Embryonic facial prominence (tissue), 1 donor: Measurements from ENCODE around the gene AOC2.
"Not testable (repeated sequence)": the region's sequence is repeated elsewhere in the genome, so short reads cannot be mapped to it uniquely, and the experiment has no call there.

ENCODE experiments used
- DNase-seq: peaks from one replicate; pipeline ENCODE4 v3.0.0-alpha.2; 2016; ENCODE audit errors: extremely low spot score

The AOC2 gene

DNA sequence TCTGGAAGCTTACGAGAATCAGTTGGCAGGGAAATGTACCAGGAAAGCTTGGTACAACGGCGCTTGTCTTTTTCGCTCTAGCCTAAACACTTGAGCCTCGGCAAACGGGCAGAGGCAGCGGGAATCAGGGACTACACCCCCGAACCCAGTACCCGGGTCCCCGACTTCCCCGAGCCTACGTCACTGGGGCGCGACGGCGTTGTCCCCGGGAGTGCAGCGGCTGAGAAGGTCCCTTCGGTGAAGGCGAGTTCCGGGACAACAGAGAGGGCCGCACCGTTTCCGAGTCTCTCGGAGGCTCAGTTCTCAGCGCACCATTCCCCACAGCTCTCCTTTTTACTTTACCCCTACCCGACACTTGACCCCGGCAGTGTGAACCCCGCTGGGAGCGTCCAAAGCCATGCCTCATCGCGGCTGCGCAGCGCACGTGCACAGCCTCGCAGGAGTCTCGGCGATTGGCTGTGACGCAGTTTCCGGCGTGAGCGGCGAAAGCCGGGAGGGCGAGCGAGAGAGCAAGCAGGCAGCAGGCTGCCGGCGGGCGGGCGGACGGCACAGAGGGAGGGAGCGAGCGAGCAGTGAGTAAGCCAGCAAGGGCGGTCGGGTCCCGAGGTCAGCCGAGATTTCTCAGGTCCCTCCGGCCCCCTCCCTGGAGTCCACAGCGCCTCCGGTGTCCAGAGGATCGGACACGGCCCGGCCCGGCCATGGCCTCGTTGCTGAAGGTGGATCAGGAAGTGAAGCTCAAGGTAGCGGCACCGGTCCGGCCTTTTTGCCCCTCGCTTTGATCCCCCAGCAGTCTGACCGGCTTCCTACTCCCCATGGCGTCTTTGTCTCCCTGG is 11.2 kb upstream of the AOC2 start, which contains the start of gene PSME3:
PSME3 (plus strand) TSS at position 464 of the 833 bp plus-strand sequence; CDS start at position 699, 235 bp downstream.
- DNase-seq: peak; percentile 82

DNA sequence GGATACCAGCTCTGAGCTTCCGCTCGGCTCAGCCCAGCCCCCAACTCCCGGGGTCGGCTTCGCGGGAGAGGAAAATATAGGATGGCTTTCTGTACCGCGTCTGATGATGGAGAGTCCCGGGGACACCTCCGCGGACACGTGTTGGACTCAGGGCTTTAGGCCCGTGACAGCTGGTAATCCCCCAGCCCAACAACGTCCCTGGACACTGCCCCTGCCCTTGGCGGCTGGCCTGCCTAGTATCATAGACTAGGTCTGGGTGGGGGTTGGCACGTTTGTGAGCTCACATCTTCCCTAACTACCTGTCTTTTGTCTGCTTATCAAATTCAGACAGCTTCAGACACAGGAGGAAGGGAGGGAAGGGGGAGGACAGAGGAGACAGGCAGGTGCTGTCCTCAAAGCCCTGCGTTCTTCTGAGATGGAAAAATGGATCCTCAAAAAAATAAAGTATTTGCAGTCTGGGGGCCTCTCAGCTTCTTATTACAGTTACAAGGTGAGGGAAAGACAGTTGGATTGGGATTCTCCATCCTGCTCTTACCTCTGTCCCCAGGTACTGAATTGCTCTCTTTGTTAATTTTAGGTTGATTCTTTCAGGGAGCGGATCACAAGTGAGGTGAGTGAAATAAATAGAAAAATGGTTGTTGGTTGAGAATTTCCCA is 10.5 kb upstream of the AOC2 start:
- DNase-seq: no peak

DNA sequence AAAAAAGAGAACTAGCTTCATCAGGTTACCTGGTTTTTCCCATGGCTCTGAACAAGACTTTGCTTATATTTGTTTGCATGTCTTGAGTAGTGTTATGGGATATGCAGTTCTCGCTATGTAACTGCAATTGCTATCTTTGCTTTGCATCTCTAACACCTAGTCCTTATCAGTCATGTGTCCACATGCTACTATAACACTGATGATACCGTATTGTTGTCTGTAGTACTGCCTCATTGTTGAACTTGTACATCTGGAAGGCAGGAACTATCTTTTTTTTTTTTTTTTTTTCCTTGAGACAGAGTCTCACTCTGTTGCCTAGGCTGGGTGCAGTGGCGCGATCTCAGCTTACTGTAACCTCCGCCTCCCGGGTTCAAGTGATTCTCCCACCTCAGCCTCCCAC is 8.6 kb upstream of the AOC2 start:
- no peak for DNase-seq

DNA sequence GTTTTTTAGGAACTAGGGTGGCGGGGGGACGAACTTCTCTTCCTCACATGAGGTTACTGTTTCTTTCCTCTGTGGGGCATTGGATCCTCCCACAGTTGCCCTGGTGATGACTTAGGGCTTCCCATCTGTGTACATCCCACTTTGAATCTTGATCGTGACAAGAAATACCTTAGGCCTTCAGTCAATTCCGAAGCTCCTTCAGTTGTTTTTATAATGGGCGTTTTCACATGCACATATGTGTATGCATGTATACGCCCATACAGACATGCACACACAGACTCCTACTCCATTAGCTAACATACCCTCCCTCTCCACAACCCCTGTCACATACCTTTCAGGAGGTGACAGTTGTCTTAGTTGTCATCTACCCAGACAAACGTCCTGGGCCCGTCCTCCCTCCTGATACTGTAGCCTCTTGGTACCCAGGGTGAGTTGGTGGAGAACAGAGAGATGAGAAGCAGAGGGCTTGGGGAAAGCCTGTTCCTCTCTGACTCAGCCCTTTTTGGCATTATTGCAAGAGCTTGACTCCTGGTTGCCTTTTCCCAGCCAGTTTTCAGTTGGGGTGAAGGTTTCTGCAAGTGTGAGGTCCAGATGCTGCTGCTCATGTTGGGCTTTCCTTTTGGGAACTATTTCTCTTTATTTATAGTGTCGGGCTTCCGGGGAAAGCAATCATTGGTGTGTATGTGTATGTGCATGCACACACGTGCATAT is 2.2 kb upstream of the AOC2 start:
- DNase-seq: no peak

DNA sequence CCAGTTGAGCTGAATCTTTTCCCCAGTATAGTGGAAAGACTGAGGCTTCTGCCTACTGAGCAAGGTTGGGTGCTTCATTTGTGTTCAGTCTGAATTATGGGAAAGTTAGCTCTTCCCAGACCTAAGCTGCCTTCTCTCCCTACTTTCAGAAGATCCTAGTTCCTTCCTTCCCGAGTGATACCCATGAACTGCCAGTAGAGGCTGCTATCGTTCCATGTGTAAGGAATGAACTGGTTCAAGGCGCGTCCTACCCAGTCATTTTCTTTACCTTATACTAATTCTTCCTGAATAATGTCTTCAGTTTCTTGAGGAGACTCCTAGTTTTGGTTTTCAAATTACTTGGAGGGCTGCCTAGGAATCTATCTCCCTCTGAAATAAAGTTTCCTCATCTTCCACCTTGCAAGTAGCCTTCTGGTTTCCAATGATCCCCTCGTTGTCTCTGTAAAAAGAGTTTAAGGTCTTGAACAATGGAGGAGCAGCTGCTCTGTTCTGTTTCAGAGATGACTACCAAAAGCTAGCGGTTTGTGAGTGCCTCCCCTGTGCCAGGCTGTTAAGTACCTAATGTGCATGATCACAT is 934 bp upstream of the AOC2 start:
- peak; percentile 60 for DNase-seq

DNA sequence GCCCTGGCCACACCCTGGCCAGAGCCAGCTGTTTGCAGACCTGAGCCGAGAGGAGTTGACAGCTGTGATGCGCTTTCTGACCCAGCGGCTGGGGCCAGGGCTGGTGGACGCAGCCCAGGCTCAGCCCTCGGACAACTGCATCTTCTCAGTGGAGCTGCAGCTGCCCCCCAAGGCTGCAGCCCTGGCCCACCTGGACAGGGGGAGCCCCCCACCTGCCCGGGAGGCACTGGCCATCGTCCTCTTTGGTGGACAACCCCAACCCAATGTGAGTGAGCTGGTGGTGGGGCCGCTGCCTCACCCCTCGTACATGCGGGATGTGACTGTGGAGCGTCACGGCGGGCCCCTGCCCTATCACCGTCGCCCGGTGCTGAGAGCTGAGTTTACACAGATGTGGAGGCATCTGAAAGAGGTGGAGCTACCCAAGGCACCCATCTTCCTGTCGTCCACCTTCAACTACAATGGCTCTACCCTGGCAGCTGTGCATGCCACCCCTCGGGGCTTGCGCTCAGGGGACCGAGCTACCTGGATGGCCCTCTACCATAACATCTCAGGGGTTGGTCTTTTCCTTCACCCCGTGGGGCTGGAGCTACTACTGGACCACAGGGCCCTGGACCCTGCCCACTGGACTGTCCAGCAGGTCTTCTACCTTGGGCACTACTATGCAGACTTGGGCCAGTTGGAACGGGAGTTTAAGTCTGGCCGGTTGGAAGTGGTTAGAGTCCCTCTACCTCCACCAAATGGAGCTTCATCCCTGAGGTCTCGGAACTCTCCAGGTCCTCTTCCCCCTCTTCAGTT is 578 bp downstream of the AOC2 start:
- DNase-seq: no peak

DNA sequence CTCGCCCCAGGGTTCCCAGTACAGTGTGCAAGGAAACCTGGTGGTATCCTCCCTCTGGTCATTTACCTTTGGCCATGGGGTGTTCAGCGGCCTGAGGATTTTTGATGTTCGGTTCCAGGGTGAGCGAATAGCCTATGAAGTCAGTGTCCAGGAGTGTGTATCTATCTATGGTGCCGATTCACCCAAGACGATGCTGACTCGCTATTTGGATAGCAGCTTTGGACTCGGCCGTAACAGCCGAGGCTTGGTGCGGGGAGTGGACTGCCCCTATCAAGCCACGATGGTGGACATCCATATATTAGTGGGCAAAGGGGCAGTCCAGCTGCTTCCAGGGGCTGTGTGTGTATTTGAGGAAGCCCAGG is 1.2 kb downstream of the AOC2 start:
- DNase-seq: no peak

DNA sequence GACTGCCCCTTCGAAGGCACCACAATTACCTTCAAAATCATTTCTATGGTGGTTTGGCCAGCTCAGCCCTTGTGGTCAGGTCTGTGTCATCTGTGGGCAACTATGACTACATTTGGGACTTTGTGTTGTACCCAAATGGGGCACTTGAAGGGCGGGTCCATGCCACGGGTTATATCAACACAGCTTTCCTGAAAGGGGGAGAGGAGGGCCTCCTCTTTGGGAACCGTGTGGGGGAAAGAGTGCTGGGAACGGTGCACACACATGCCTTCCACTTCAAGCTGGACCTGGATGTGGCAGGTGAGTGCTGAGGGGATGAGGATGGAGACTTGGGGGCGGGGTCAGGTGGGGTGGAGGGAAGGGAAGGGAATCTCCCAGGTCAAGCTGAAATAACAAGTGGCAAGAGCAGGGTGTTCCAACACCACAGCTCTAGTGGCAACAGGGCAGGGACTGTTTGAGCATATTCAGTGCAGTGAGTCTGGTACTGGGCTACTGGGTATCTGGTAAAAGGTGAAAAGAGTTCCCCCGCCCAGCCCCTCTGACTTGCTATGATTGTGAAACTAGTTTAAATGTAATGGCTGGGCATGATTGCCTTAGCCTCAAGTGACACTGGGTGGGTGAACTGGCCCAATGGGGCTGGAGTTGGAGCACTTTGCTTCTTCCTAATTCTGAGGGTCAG is 1.7 kb downstream of the AOC2 start:
- DNase-seq: no peak

DNA sequence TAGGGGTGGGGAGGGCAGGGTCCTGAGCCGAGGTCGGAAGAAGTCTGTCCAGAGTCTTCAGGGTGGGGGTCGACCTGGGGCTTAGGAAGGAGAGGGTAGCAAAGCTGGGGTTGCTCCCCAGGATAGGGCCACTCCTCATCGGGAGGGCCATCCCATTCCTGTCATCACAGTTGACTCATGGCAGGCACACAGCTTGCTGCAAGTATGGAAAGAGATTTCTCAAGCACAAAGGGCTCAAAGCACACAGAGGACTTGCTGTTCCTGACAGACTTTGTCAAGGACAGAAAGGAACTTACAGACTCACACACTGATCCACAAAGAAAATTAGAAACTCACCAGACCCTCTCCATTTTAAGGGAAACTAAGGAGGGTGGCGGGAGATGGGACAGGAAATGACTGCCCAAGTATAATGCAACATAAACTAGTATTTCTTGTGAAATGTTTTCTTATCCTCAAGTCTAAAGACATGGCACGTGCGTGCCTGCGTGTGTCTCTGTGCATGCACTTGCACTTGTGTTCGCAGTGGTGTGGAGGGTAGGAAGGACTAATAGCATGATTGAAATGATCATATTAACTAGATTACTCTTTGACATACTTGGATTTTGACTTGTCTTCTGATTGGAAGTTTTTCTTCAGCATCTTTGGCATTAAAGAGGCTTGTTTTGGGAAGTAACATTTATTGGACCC is 2.4 kb downstream of the AOC2 start:
- DNase-seq: peak; percentile 0

DNA sequence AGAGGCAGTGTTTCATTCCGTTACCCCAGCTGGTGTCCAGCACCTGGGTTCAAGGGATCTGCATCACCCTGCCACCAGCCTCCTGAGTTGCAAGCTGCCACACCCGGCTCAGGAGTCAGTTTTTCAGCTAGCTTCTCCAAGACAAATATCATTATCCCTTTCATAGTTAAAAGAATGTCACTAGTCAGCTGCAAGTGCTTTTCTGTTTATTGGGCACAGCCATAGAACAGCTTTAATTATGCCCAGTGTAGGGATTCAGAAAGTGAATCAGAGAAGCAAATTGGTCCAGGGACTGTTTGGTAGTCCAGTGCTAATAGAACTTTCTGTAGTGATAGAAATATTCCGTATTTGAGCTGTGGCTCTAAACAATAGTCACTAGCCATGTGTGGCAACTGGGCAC is 3.7 kb downstream of the AOC2 start:
- peak; percentile 2 for DNase-seq

DNA sequence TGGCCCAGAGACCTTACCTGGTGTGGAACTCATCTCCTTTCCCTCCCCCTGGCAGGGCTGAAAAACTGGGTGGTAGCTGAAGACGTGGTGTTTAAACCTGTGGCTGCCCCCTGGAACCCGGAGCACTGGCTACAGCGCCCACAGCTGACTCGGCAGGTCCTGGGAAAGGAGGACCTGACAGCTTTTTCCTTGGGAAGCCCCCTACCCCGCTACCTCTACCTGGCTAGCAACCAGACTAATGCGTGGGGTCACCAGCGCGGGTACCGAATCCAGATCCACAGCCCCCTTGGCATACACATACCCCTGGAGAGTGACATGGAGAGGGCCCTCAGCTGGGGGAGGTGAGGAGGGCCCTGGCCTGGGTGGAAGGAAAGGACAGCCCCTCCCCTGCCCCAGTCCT is 4.7 kb downstream of the AOC2 start:
- peak; percentile 1 for DNase-seq

DNA sequence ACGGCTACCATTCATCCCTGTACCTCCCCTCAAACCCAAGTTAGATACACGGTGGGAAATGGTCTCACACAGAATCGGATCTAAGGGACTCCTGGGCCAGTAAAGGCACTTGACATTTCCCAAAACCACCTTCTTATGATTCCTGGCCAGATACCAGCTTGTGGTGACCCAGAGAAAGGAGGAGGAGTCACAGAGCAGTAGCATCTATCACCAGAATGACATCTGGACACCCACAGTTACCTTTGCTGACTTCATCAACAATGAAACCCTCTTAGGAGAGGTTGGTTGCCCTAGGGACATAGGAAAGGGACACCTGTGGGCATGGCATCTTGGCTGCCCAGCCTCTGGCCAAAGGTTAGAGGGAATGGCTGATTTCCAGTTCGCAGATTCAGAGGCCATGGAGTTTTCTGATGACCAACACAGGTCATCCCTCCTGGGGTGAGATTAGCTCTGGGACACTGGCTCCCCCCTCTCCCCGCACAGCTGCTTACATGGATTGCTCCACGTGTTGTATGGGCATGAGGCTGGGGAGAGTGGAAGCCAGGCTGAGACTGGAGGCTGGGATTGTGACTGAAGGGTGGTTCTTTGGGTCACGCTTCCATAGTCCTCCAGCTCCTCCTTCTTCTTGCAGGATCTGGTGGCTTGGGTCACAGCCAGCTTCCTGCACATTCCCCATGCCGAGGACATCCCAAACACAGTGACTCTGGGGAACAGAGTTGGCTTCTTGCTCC is 5.2 kb downstream of the AOC2 start:
- DNase-seq: peak; percentile 3

DNA sequence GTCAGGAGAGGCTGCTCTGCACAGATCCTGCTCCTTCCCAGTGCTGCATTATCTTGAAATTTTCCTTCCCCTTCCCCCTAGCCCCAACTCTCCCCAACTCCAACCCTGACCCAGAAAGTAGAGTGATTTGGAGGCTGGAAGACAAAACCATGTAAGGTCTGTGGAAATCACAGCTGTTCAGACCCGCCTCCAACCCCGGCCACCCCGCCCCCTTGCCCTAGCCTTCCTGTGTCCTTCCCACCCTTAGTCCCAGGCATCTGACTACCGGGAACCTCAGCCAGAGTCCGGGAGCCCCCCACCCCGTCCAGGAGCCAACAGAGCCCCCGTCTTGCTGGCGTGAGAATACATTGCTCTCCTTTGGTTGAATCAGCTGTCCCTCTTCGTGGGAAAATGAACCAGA is 6.6 kb downstream of the AOC2 start, which contains the start of gene AOC3:
AOC3 (plus strand) TSS at position 246 of the 400 bp plus-strand sequence; CDS start at position 391, 145 bp downstream.
- no peak for DNase-seq

DNA sequence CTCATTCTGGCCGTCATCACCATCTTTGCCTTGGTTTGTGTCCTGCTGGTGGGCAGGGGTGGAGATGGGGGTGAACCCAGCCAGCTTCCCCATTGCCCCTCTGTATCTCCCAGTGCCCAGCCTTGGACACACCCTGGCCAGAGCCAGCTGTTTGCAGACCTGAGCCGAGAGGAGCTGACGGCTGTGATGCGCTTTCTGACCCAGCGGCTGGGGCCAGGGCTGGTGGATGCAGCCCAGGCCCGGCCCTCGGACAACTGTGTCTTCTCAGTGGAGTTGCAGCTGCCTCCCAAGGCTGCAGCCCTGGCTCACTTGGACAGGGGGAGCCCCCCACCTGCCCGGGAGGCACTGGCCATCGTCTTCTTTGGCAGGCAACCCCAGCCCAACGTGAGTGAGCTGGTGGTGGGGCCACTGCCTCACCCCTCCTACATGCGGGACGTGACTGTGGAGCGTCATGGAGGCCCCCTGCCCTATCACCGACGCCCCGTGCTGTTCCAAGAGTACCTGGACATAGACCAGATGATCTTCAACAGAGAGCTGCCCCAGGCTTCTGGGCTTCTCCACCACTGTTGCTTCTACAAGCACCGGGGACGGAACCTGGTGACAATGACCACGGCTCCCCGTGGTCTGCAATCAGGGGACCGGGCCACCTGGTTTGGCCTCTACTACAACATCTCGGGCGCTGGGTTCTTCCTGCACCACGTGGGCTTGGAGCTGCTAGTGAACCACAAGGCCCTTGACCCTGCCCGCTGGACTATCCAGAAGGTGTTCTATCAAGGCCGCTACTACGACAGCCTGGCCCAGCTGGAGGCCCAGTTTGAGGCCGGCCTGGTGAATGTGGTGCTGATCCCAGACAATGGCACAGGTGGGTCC is 7.2 kb downstream of the AOC2 start:
- not testable (repeated sequence) for DNase-seq

DNA sequence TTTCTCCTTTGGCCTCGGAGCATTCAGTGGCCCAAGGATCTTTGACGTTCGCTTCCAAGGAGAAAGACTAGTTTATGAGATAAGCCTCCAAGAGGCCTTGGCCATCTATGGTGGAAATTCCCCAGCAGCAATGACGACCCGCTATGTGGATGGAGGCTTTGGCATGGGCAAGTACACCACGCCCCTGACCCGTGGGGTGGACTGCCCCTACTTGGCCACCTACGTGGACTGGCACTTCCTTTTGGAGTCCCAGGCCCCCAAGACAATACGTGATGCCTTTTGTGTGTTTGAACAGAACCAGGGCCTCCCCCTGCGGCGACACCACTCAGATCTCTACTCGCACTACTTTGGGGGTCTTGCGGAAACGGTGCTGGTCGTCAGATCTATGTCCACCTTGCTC is 8.0 kb downstream of the AOC2 start:
- no peak for DNase-seq

DNA sequence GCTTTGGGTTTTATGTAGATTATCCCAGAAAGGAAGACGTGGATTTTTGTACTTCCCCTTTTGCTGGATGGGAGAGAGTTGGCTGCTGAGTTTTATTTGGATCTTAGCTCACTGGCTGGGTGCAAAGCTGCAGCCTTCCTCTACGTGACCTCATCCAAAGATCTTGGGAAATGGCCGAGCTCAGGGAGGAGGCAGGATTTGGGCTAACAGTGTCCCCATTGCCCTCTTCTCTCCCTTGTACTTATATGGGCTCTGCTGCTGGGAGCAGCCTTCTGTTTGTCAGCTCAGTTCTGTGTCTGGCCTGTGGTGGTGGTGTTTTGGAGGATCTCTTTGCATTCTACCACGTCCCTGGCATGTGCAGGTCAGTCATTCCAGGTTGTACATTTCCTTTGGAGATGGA is 8.6 kb downstream of the AOC2 start:
- no peak for DNase-seq

DNA sequence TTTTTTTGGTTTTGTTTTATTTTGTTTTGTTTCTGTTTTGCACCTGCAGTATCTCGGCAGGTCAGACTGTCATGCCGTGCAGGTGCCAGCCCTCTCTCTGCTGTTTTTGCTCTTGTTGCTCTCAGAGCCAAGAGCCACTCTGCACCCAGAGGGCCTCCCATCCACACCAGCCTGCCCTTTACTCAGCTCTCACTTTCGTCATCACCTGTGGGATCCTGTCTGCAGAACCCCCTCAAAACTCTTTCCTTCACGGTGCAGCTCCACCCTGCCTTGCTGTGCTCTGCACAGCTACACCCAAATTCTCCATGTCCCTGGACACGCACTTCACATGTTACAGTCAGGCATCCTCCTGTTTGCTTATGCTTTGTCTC is 9.2 kb downstream of the AOC2 start:
- no peak for DNase-seq

DNA sequence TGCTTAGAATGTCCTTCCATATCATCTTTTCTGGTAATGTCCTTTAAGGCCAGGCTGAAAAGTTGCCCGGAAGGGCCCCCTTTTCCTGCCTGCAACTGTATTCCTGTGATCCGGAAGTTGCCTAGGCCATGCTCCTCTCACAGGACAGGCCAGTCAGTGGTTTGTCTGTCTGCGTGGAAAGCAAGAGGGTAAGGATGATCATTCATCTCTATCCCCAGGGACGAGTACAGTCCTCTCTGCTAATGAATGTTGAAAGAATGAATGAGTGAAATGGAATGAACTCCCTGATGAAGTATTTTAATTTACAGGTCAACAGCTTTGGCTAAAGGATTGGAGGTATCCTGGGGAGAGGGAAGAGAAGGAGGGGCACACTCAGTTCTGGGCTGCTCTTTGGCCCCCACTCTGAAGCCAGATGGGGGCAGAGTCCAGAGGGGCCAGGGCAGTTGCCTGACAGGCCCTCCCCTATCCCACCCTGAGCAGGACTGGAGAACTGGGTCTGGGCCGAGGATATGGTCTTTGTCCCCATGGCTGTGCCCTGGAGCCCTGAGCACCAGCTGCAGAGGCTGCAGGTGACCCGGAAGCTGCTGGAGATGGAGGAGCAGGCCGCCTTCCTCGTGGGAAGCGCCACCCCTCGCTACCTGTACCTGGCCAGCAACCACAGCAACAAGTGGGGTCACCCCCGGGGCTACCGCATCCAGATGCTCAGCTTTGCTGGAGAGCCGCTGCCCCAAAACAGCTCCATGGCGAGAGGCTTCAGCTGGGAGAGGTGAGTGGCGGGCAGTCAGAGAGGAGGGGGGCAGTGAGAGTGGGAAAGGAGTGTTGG is 9.8 kb downstream of the AOC2 start:
- DNase-seq: no peak
